AG04449 (cell line): Measurements from ENCODE around the gene RGL3.

Source experiments
- CTCF ChIA-PET: fragments of 350-600 bp; formaldehyde crosslinking; extraction: SDS; loops from one replicate; lab custom pipeline; 2021; ENCODE audit warnings: antibody characterized with exemption; lab: Yijun Ruan, JAX
- POLR2A ChIA-PET: fragments of 400-600, 350-600 bp; formaldehyde crosslinking; extraction: SDS; loops from one replicate; lab custom pipeline; 2020; ENCODE audit warnings: antibody characterized with exemption, inconsistent platforms; lab: Yijun Ruan, JAX
- DNase-seq: peaks from one replicate; pipeline ENCODE4 v3.0.0-alpha.2; 2010; ENCODE audit warnings: low read depth, low spot score
- H3K4me3 ChIP-seq: 2 replicates; pipeline ENCODE4 v1.5.1; 2011; ENCODE audit warnings: low read depth, mild to moderate bottlenecking, control low read depth, low read length
- TF ChIP-seq, protein P1 (sequence below): IDR thresholded peaks from one replicate; pipeline ENCODE4 v1.5.1; 2011; ENCODE audit warnings: mild to moderate bottlenecking, moderate library complexity, low read length, control low read depth, inconsistent platforms; ENCODE audit not compliant: insufficient read depth; ENCODE audit errors: missing control alignments

RGL3 gene

GRCh38 chr19:11422163-11423065, 3.3 kb upstream of the RGL3 start:
- CTCF ChIA-PET, result interaction anchor here (1.1 to 2.5 kb wide), 6 partner anchors 8 to 127 kb away, joined by 3 to 16 read pairs (median 4); partner anchors contain the start of genes ODAD3, PRKCSH and TSPAN16
- H3K4me3 ChIP-seq, result peak overlapping the region; percentile 20
- DNase-seq, result no peak
- POLR2A ChIA-PET, result no interaction called here
- TF ChIP-seq, protein P1, sequence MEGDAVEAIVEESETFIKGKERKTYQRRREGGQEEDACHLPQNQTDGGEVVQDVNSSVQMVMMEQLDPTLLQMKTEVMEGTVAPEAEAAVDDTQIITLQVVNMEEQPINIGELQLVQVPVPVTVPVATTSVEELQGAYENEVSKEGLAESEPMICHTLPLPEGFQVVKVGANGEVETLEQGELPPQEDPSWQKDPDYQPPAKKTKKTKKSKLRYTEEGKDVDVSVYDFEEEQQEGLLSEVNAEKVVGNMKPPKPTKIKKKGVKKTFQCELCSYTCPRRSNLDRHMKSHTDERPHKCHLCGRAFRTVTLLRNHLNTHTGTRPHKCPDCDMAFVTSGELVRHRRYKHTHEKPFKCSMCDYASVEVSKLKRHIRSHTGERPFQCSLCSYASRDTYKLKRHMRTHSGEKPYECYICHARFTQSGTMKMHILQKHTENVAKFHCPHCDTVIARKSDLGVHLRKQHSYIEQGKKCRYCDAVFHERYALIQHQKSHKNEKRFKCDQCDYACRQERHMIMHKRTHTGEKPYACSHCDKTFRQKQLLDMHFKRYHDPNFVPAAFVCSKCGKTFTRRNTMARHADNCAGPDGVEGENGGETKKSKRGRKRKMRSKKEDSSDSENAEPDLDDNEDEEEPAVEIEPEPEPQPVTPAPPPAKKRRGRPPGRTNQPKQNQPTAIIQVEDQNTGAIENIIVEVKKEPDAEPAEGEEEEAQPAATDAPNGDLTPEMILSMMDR, result no peak

GRCh38 chr19:11421371-11422098, 2.4 kb upstream of the RGL3 start:
- ChIA-PET POLR2A (no interaction called here), CTCF (interaction anchor here (1.1 to 2.5 kb wide), 4 partner anchors 9 to 40 kb away, joined by 3 to 10 read pairs (median 4); no protein-coding TSS in a partner anchor)
- DNase-seq, result no peak
- TF ChIP-seq, protein P1, result no peak
- no peak overlapping the region for H3K4me3 ChIP-seq

- ChIA-PET CTCF (interaction anchor here (0.6 to 2.5 kb wide), 9 partner anchors 10 to 40 kb away, joined by 3 to 10 read pairs (median 6); partner anchors contain the start of gene PRKCSH), POLR2A (interaction anchor here (1.0 kb wide), 1 partner anchor 46 kb away, joined by 3 read pairs; no protein-coding TSS in a partner anchor)
- TF ChIP-seq, protein P1, result no peak
- H3K4me3 ChIP-seq, result peak overlapping the region; percentile 15; the same call in 1 of the 2 replicates
- DNase-seq, result no peak
Observed at GRCh38 chr19:11420429-11421370, 1.6 kb upstream of the RGL3 start.

- no peak for DNase-seq
- no peak overlapping the region for H3K4me3 ChIP-seq
- ChIA-PET CTCF (no interaction called here), POLR2A (no interaction called here)
- TF ChIP-seq, protein P1, result no peak
Observed at GRCh38 chr19:11418094-11418548, 993 bp downstream of the RGL3 start.

- CTCF ChIA-PET, result interaction anchor here (0.8 to 1.6 kb wide), 4 partner anchors 9 to 33 kb away, joined by 3 to 6 read pairs (median 5); partner anchors contain the start of genes EPOR and PRKCSH
- no peak for DNase-seq
- no peak overlapping the region for H3K4me3 ChIP-seq
- TF ChIP-seq, protein P1, result no peak
- POLR2A ChIA-PET, result no interaction called here
Observed at GRCh38 chr19:11416346-11417052, 2.6 kb downstream of the RGL3 start.
